DOHH2 (cell line): ENCODE measurements around the gene TTC21A.

Experiments used
- H3F3A ChIP-seq: fragments of 200-600 bp; sonication (generic), shearing (Covaris generic); 2 replicates; pipeline ENCODE4 v1.6.0; 2016; ENCODE audit warnings: antibody characterized with exemption, mild to moderate bottlenecking; ENCODE audit not compliant: control insufficient read depth, insufficient read depth
- H3K27ac ChIP-seq: fragments of 200-600 bp; sonication (generic); 2 replicates; pipeline ENCODE4 v1.5.1; 2014; ENCODE audit warnings: low read depth, mild to moderate bottlenecking, low read length, moderate library complexity
- H3K27me3 ChIP-seq: fragments of 200-600 bp; sonication (generic); 2 replicates; pipeline ENCODE4 v1.6.1; 2014; ENCODE audit warnings: mild to moderate bottlenecking, low read length, mixed read lengths; ENCODE audit not compliant: control insufficient read depth
- H3K36me3 ChIP-seq: fragments of 200-600 bp; sonication (generic); 2 replicates; pipeline ENCODE4 v1.6.1; 2014; ENCODE audit warnings: mild to moderate bottlenecking, low read length, moderate library complexity, mixed read lengths; ENCODE audit not compliant: control insufficient read depth
- H3K4me1 ChIP-seq: fragments of 200-600 bp; sonication (generic); 2 replicates; pipeline ENCODE4 v1.6.1; 2014; ENCODE audit warnings: mild to moderate bottlenecking, low read length, mixed read lengths; ENCODE audit not compliant: control insufficient read depth
- H3K4me2 ChIP-seq: fragments of 200-600 bp; sonication (generic); 2 replicates; pipeline ENCODE4 v1.6.0; 2014; ENCODE audit warnings: mild to moderate bottlenecking, low read length, moderate library complexity
- H3K4me3 ChIP-seq: fragments of 200-600 bp; sonication (generic); 2 replicates; pipeline ENCODE4 v1.5.1; 2014; ENCODE audit warnings: mild to moderate bottlenecking, low read length, mixed read lengths
- H3K79me2 ChIP-seq: fragments of 200-600 bp; sonication (generic); 2 replicates; pipeline ENCODE4 v1.6.1; 2014; ENCODE audit warnings: mild to moderate bottlenecking, low read length, mixed read lengths; ENCODE audit not compliant: control insufficient read depth
- H3K9me2 ChIP-seq: fragments of 200-600 bp; sonication (generic); replicated peaks from 2 replicates; pipeline ENCODE4 v1.6.1; 2014; ENCODE audit warnings: mild to moderate bottlenecking, low read length, mixed read lengths; ENCODE audit not compliant: control insufficient read depth
- H3K9me3 ChIP-seq: fragments of 200-600 bp; sonication (generic); 2 replicates; pipeline ENCODE4 v1.6.1; 2014; ENCODE audit warnings: antibody characterized with exemption, low read length, mixed read lengths; ENCODE audit not compliant: control insufficient read depth, insufficient read depth
- H4K20me1 ChIP-seq: fragments of 200-600 bp; sonication (generic); 2 replicates; pipeline ENCODE4 v1.6.0; 2014; ENCODE audit warnings: low read depth, mild to moderate bottlenecking, antibody characterized with exemption, low read length, moderate library complexity; ENCODE audit not compliant: control insufficient read depth, insufficient read depth
- EZH2phosphoT487 ChIP-seq: fragments of 200-600 bp; sonication (generic); IDR thresholded peaks from 2 replicates; pipeline ENCODE4 v1.6.1; 2017; ENCODE audit warnings: borderline replicate concordance, mild to moderate bottlenecking, antibody characterized with exemption, low read length, moderate library complexity, mixed read lengths
- TF ChIP-seq, protein P1 (sequence below): fragments of 200-600 bp; sonication (generic); IDR thresholded peaks from one replicate; pipeline ENCODE4 v1.5.1; 2014; ENCODE audit warnings: antibody characterized with exemption, mild to moderate bottlenecking, low read depth, low read length; ENCODE audit not compliant: poor library complexity, severe bottlenecking

Gene TTC21A

DNA sequence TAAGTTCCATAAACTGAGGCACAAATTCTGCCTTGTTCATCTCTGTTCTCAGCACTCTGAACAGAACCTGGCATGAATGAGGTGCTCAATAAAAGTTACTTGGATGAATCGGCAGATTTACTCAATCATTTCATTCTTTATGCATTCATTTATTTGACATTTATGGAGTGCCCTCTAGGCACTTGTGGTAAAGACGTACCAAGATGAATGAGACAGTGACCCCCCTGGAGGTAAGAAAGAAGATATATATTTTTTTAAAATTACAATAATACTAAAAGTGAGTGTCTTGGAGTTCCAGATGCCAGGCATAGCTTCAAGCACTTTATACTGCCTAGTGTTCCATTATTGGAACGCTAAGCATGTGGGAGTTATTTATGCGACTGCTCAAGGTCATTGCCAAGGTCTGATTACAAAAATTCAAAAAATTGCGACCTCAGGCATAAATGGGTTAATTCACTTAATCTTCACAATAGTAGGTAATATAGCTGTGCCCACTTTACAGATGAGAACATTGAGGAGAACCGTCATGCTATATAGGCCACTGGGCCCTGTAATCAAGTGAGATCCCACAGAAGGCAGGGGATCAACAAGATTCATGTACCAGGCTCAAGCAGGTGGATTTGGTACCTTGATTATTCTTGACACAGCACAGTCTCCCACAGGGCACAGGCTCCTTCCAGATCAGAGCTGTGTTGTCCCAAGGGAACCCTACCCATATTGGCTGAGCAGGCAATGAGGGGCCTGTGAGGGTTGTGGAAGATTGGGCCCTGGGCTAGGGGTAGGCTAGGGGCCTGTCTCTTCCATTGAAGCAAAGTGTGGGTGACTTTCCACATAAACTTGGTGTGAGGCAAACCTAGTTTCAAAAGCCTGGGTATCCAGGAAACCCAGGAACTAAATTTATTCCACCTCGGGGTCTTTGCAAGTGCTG lies 74.2 kb downstream of the TTC21A start:
- peak overlapping the region; percentile 74 for H3K4me3 ChIP-seq
- 0 out of 2 replicates have a peak overlapping the region, but pooled peaks have one; percentile 9 for H3K27ac ChIP-seq

DNA sequence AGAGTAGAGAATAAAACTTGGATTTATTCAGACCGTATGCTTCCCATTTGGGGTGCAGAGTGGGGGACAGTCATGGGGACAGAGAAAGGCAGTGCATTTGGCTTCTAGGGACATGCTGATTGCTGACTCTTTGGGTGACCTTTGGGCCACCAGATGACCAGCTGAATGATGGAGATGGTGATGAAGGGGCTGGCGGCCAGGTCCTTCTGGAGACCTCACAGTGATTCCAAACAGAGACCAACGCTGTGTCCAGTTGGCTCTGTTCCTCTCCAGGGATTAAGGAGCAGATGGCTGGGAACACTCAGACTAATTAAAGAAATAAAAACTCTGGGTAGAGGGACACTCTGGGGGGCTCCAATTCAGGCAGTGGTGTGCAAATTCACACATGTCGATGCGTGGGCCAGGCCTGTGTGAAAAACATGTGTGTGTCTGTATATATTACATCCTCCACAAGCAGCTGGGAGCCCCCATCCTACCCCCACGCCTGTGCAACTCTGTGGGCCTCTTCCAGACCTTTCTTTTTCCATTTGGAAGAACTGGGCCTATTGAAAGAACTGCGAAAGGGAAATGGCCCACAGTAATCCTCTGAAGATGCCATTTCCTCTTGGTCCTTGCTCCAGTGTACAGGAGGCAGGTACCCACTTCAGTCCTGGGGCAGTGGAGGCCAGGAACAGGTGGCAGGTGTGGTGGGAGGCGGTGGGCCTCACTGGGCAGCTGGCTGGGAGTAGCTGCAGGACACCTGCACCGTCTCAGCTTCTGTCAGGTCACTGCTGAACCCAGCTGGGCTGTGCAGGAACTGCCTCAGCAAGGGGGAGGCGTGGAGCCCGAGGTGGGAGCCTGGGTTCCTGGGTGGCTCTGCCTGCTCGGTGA lies 76.0 kb downstream of the TTC21A start:
- no peaks in the 10 kb centered on the region for H3K9me2 ChIP-seq
- H3K27me3 ChIP-seq, result no peaks in the 10 kb centered on the region
- H3K36me3 ChIP-seq, result no peaks in the 10 kb centered on the region
- H3K9me3 ChIP-seq, result no peaks in the 10 kb centered on the region
- no peaks in the 10 kb centered on the region for H4K20me1 ChIP-seq
- peaks cover 13% of the 10 kb centered on the region for H3F3A ChIP-seq
- peaks cover 29% of the 10 kb centered on the region for H3K4me1 ChIP-seq
- no peak overlapping the region for H3K4me3 ChIP-seq
- H3K27ac ChIP-seq, result no peak overlapping the region
- TF ChIP-seq EZH2phosphoT487, result no peak
- TF ChIP-seq, protein P1, sequence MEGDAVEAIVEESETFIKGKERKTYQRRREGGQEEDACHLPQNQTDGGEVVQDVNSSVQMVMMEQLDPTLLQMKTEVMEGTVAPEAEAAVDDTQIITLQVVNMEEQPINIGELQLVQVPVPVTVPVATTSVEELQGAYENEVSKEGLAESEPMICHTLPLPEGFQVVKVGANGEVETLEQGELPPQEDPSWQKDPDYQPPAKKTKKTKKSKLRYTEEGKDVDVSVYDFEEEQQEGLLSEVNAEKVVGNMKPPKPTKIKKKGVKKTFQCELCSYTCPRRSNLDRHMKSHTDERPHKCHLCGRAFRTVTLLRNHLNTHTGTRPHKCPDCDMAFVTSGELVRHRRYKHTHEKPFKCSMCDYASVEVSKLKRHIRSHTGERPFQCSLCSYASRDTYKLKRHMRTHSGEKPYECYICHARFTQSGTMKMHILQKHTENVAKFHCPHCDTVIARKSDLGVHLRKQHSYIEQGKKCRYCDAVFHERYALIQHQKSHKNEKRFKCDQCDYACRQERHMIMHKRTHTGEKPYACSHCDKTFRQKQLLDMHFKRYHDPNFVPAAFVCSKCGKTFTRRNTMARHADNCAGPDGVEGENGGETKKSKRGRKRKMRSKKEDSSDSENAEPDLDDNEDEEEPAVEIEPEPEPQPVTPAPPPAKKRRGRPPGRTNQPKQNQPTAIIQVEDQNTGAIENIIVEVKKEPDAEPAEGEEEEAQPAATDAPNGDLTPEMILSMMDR, result no peak
- no peak overlapping the region for H3K4me2 ChIP-seq
- no peaks in the 10 kb centered on the region for H3K79me2 ChIP-seq

More for the DNA sequence above, 74.2 kb downstream of the TTC21A start:
- H3K4me2 ChIP-seq, result peak overlapping the region; percentile 93
- no peaks in the 10 kb centered on the region for H3K79me2 ChIP-seq
- no peaks in the 10 kb centered on the region for H3K36me3 ChIP-seq
- TF ChIP-seq EZH2phosphoT487, result no peak
- TF ChIP-seq, protein P1, result peak; percentile 4
- H3F3A ChIP-seq, result peaks cover 18% of the 10 kb centered on the region
- no peaks in the 10 kb centered on the region for H3K27me3 ChIP-seq
- H4K20me1 ChIP-seq, result no peaks in the 10 kb centered on the region
- H3K9me2 ChIP-seq, result no peaks in the 10 kb centered on the region
- peaks cover 38% of the 10 kb centered on the region for H3K4me1 ChIP-seq
- no peaks in the 10 kb centered on the region for H3K9me3 ChIP-seq

DNA sequence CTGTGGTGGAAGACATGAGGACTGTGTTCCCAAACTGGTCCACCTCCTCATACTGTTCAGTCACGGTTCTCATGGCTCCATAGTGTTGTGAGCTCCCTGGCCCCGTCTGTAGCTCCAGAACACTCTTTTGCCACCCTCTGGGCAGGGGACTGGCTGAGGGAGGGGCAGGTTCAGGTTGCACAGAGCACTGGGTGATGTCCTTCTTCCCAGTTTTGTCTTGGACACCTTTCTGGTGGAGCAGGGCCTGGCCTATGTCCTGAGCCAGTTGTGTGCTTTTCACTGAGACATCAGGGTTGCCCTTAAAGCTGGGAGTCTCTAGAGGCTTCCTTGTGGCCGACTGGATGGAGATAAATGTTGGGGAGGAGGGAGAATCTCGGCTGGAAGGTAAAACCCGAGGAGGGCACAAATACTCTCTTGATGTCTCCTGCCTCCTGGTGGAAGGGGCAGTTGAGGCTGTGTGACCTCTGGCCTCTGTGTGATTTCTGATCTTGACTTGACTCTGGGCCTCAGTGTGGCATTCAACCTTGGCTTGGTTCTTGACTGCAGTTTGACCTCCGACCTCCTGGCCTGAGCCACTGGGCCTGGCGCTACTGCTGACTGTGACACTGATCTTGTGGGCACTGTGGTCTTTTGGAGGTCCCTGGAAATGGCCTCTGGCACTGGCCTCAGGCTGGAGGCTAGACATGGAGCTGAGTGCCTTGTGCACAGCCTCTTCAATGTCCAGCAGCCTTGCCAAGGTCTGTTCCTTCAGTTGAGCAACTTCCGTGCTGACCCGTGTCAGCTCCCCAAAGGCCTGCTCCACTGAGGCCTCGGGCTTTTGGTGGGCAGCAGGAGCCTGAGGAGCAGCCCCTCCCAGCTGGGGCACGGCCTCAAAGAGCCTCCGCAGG lies 76.8 kb downstream of the TTC21A start:
- Histone ChIP-seq H3K27ac (no peak overlapping the region), H3K4me2 (no peak overlapping the region)
- TF ChIP-seq, protein P1, result no peak
- TF ChIP-seq EZH2phosphoT487, result no peak

More for the DNA sequence above, 76.8 kb downstream of the TTC21A start:
- Histone ChIP-seq H3K4me3 (no peak overlapping the region), H3F3A (peaks cover 13% of the 10 kb centered on the region), H3K27me3 (no peaks in the 10 kb centered on the region), H3K9me2 (no peaks in the 10 kb centered on the region), H4K20me1 (no peaks in the 10 kb centered on the region), H3K36me3 (no peaks in the 10 kb centered on the region), H3K9me3 (no peaks in the 10 kb centered on the region), H3K79me2 (no peaks in the 10 kb centered on the region), H3K4me1 (peaks cover 20% of the 10 kb centered on the region)
